SK-N-SH treated with all-trans-retinoic acid at 6 μM for 48 hours (cell line): Measurements from ENCODE around the gene PREP.

ENCODE experiments used
- ATAC-seq: fragments of 200-7000 bp; cut with Tn5 transposase; 3 replicates; pipeline ENCODE4 v1.9.1; 2020; ENCODE audit warnings: mild to moderate bottlenecking, moderate library complexity
- ARNTL ChIP-seq: fragments of 450-650 bp; formaldehyde crosslinking; IDR thresholded peaks from 2 replicates; pipeline ENCODE4 v1.5.0; 2020; ENCODE audit warnings: low read depth, mild to moderate bottlenecking, moderate library complexity, borderline replicate concordance
- BACH2 ChIP-seq: fragments of 250-450 bp; sonication (Bioruptor Pico); IDR thresholded peaks from 2 replicates; pipeline ENCODE4 v1.9.0; 2021; ENCODE audit warnings: mild to moderate bottlenecking, borderline replicate concordance
- CSDC2 ChIP-seq: fragments of 250-450 bp; sonication (Bioruptor Pico); IDR thresholded peaks from 2 replicates; pipeline ENCODE4 v1.5.0; 2020; ENCODE audit warnings: mild to moderate bottlenecking, moderate library complexity
- ESRRG ChIP-seq: fragments of 250-450 bp; sonication (Bioruptor Pico); IDR thresholded peaks from 2 replicates; pipeline ENCODE4 v1.6.1; 2021; ENCODE audit warnings: mild to moderate bottlenecking
- GLIS3 ChIP-seq: fragments of 250-450 bp; sonication (Bioruptor Pico); IDR thresholded peaks from 2 replicates; pipeline ENCODE4 v1.5.0; 2020; ENCODE audit warnings: mild to moderate bottlenecking, moderate library complexity
- OSR1 ChIP-seq: fragments of 250-450 bp; sonication (Bioruptor Pico); IDR thresholded peaks from 2 replicates; pipeline ENCODE4 v1.8.0; 2022; ENCODE audit warnings: moderate library complexity, mild to moderate bottlenecking, inconsistent platforms
- RARB ChIP-seq: fragments of 250-450 bp; sonication (Bioruptor Pico); IDR thresholded peaks from 2 replicates; pipeline ENCODE4 v1.8.0; 2021; ENCODE audit warnings: mild to moderate bottlenecking, moderate library complexity
- SNAI2 ChIP-seq: fragments of 250-450 bp; sonication (Bioruptor Pico); IDR thresholded peaks from 2 replicates; pipeline ENCODE4 v1.5.0; 2020; ENCODE audit warnings: mild to moderate bottlenecking, moderate library complexity
- TCF4 ChIP-seq: fragments of 250-450 bp; sonication (Bioruptor Pico); IDR thresholded peaks from 2 replicates; pipeline ENCODE4 v1.8.0; 2021; ENCODE audit warnings: mild to moderate bottlenecking, moderate library complexity, borderline replicate concordance
- TOX ChIP-seq: fragments of 250-450 bp; sonication (Bioruptor Pico); IDR thresholded peaks from 2 replicates; pipeline ENCODE4 v1.8.0; 2021; ENCODE audit warnings: mild to moderate bottlenecking, moderate library complexity, borderline replicate concordance
- ZC3H10 ChIP-seq: fragments of 250-450 bp; sonication (Bioruptor Pico); IDR thresholded peaks from 2 replicates; pipeline ENCODE4 v1.5.1; 2021; ENCODE audit warnings: mild to moderate bottlenecking, moderate library complexity
- ZFP3 ChIP-seq: fragments of 250-450 bp; sonication (Bioruptor Pico); IDR thresholded peaks from 2 replicates; pipeline ENCODE4 v1.5.0; 2020; ENCODE audit warnings: mild to moderate bottlenecking, moderate library complexity
- ZFP30 ChIP-seq: fragments of 450-650 bp; formaldehyde crosslinking; IDR thresholded peaks from 2 replicates; pipeline ENCODE4 v1.5.0; 2022; ENCODE audit warnings: mild to moderate bottlenecking, moderate library complexity
- ZNF565 ChIP-seq: fragments of 450-650 bp; formaldehyde crosslinking; conservative IDR thresholded peaks from 2 replicates; pipeline ENCODE4 v1.5.0; 2020; ENCODE audit warnings: low read depth, mild to moderate bottlenecking, moderate library complexity
- ZNF70 ChIP-seq: fragments of 450-650 bp; formaldehyde crosslinking; IDR thresholded peaks from 2 replicates; pipeline ENCODE4 v1.5.0; 2020; ENCODE audit warnings: mild to moderate bottlenecking, moderate library complexity
- ZNF8 ChIP-seq: fragments of 450-650 bp; formaldehyde crosslinking; IDR thresholded peaks from 2 replicates; pipeline ENCODE4 v1.5.0; 2020; ENCODE audit warnings: mild to moderate bottlenecking, moderate library complexity
- TF ChIP-seq, protein P1 (sequence below): fragments of 250-450 bp; sonication (Bioruptor Pico); IDR thresholded peaks from 2 replicates; pipeline ENCODE4 v1.5.1; 2020; ENCODE audit warnings: low read depth, mild to moderate bottlenecking, moderate library complexity
- TF ChIP-seq, protein P2 (sequence below): fragments of 250-450 bp; sonication (Bioruptor Pico); IDR thresholded peaks from 2 replicates; pipeline ENCODE4 v1.8.0; 2021; ENCODE audit warnings: low read depth, mild to moderate bottlenecking, moderate library complexity, borderline replicate concordance
- TF ChIP-seq, protein P3 (sequence below): fragments of 250-450 bp; sonication (Bioruptor Pico); IDR thresholded peaks from 2 replicates; pipeline ENCODE4 v1.5.1; 2021; ENCODE audit warnings: mild to moderate bottlenecking, moderate library complexity
- TF ChIP-seq, protein P4 (sequence below): fragments of 250-450 bp; sonication (Bioruptor Pico); IDR thresholded peaks from 2 replicates; pipeline ENCODE4 v1.8.0; 2020; ENCODE audit warnings: mild to moderate bottlenecking, moderate library complexity, borderline replicate concordance

Gene PREP

DNA sequence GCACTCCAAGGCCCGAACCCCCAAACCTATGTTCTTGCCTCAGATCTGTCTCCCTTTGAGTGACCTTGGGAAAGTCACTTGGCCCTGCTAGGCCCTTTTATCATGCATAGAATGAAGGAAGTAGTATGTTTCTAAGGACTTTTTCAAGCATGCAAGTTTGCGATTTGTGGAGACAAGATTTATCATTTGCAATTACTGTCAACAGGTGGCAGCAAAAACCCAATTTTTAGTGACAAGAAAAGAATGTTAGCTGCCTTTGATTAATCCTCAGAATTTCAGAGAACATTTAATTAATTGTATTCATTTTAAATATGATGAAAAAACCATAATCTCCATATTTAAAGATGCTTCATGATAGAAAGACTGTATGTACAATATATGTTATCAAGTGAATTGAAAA, 28.3 kb upstream of the PREP start:
- peak; percentile 39; the same call in 2 of the 3 replicates for ATAC-seq

DNA sequence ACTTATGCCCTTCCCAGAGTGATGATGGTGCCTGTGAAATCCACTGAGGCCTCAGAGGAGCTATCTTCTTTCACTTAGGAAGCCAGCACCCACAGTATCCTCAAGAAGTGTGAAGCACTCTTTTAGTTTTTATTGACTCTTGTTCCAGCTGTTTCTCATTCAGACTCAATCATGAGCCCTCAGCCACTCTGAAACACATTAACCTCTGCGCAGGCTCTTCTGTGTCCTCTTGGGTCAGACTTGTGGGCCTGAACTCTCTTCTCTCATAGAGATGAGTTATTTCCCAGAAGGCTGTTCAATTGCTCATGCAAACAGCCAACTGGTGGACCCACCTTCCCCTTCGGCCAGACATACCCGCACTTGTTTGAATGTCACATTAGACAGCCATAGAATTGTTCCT, 27.8 kb upstream of the PREP start:
- ATAC-seq: no peak
- no peak for TF ChIP-seq GLIS3 (CRISPR knock-in tag)
- TF ChIP-seq, protein P1, sequence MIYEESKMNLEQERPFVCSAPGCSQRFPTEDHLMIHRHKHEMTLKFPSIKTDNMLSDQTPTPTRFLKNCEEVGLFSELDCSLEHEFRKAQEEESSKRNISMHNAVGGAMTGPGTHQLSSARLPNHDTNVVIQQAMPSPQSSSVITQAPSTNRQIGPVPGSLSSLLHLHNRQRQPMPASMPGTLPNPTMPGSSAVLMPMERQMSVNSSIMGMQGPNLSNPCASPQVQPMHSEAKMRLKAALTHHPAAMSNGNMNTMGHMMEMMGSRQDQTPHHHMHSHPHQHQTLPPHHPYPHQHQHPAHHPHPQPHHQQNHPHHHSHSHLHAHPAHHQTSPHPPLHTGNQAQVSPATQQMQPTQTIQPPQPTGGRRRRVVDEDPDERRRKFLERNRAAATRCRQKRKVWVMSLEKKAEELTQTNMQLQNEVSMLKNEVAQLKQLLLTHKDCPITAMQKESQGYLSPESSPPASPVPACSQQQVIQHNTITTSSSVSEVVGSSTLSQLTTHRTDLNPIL (CRISPR knock-in tag): no peak
- TF ChIP-seq ARNTL (CRISPR knock-in tag): no peak
- no peak for TF ChIP-seq ZNF565 (CRISPR knock-in tag)
- TF ChIP-seq, protein P2, sequence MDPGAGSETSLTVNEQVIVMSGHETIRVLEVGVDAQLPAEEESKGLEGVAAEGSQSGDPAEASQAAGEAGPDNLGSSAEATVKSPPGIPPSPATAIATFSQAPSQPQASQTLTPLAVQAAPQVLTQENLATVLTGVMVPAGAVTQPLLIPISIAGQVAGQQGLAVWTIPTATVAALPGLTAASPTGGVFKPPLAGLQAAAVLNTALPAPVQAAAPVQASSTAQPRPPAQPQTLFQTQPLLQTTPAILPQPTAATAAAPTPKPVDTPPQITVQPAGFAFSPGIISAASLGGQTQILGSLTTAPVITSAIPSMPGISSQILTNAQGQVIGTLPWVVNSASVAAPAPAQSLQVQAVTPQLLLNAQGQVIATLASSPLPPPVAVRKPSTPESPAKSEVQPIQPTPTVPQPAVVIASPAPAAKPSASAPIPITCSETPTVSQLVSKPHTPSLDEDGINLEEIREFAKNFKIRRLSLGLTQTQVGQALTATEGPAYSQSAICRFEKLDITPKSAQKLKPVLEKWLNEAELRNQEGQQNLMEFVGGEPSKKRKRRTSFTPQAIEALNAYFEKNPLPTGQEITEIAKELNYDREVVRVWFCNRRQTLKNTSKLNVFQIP (CRISPR knock-in tag): no peak
- TF ChIP-seq CSDC2 (CRISPR knock-in tag): no peak
- TF ChIP-seq SNAI2 (CRISPR knock-in tag): no peak
- TF ChIP-seq BACH2 (CRISPR knock-in tag): no peak

More for the DNA sequence above, 28.3 kb upstream of the PREP start:
- no peak for TF ChIP-seq ZFP3
- TF ChIP-seq, protein P3, sequence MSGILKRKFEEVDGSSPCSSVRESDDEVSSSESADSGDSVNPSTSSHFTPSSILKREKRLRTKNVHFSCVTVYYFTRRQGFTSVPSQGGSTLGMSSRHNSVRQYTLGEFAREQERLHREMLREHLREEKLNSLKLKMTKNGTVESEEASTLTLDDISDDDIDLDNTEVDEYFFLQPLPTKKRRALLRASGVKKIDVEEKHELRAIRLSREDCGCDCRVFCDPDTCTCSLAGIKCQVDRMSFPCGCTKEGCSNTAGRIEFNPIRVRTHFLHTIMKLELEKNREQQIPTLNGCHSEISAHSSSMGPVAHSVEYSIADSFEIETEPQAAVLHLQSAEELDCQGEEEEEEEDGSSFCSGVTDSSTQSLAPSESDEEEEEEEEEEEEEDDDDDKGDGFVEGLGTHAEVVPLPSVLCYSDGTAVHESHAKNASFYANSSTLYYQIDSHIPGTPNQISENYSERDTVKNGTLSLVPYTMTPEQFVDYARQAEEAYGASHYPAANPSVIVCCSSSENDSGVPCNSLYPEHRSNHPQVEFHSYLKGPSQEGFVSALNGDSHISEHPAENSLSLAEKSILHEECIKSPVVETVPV (CRISPR knock-in tag): no peak
- no peak for TF ChIP-seq OSR1 (CRISPR knock-in tag)
- no peak for TF ChIP-seq ZFP30 (CRISPR knock-in tag)
- no peak for TF ChIP-seq TOX (CRISPR knock-in tag)
- TF ChIP-seq GLIS3 (CRISPR knock-in tag): no peak
- TF ChIP-seq ZNF565 (CRISPR knock-in tag): no peak

DNA sequence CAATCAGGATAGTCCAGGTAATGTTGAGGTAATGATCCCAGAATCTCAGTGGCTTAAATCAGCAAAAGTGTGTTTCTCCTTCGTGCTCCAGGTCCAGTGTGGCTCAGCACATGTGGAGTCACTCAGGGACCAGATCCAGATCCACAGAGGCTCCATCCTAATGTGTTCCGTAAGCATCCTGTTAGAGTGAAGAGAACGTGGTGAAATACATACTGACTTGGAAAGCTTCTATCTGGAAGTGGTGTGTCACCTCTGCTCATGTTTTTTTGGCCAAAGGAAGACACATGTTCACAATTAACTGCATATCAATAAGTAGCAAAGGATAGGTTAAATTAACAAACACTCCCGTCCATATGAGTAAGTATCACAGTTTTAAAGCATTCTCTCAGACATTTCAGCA, 26.8 kb upstream of the PREP start:
- TF ChIP-seq ZFP3 (no peak), BACH2 (CRISPR knock-in tag) (no peak), ZC3H10 (CRISPR knock-in tag) (no peak), SNAI2 (CRISPR knock-in tag) (no peak)
- TF ChIP-seq, all 23 proteins: peak for 0
- ATAC-seq: no peak

DNA sequence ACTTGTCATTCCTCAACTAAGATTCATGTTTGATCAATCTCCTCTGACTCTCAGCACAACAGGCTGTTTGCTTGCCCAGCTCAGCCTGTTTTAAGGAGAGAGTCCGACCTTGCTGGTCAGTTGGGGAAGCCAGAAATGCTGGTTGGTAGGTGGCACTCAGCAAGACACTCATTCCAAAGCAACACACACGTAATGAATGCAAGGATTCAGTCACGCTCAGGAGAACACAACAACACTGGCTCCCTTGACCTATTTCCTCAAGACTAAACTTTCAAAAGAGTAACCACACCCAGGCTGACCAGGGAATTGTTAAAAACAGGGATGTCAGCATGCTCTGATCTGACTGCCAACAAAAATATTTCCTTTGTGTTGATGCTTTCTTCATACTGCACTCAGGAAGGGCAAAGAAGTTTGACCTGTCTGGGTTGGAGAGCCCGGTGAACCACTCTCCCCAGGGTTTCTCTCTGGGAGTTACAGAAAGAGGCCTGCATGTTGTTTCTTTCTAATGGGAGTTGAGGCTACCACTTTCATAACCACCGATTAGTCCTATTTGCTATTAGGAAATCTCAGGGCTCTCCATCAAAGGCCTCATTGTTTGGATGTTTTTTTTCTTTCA, 25.6 kb upstream of the PREP start:
- ATAC-seq: no peak
- no peak for TF ChIP-seq ZNF565 (CRISPR knock-in tag)
- TF ChIP-seq, protein P4, sequence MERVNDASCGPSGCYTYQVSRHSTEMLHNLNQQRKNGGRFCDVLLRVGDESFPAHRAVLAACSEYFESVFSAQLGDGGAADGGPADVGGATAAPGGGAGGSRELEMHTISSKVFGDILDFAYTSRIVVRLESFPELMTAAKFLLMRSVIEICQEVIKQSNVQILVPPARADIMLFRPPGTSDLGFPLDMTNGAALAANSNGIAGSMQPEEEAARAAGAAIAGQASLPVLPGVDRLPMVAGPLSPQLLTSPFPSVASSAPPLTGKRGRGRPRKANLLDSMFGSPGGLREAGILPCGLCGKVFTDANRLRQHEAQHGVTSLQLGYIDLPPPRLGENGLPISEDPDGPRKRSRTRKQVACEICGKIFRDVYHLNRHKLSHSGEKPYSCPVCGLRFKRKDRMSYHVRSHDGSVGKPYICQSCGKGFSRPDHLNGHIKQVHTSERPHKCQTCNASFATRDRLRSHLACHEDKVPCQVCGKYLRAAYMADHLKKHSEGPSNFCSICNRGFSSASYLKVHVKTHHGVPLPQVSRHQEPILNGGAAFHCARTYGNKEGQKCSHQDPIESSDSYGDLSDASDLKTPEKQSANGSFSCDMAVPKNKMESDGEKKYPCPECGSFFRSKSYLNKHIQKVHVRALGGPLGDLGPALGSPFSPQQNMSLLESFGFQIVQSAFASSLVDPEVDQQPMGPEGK (CRISPR knock-in tag): no peak
- no peak for TF ChIP-seq RARB (CRISPR knock-in tag)
- TF ChIP-seq ESRRG (CRISPR knock-in tag): no peak
- no peak for TF ChIP-seq GLIS3 (CRISPR knock-in tag)
- no peak for TF ChIP-seq BACH2 (CRISPR knock-in tag)
- no peak for TF ChIP-seq TOX (CRISPR knock-in tag)
- TF ChIP-seq, protein P1 (CRISPR knock-in tag): no peak
- no peak for TF ChIP-seq CSDC2 (CRISPR knock-in tag)
- TF ChIP-seq ZNF8 (CRISPR knock-in tag): no peak
- TF ChIP-seq ZFP30 (CRISPR knock-in tag): no peak
- no peak for TF ChIP-seq ARNTL (CRISPR knock-in tag)
- no peak for TF ChIP-seq ZNF70 (CRISPR knock-in tag)
- no peak for TF ChIP-seq TCF4 (CRISPR knock-in tag)
- TF ChIP-seq, protein P3 (CRISPR knock-in tag): no peak
- TF ChIP-seq SNAI2 (CRISPR knock-in tag): no peak
- TF ChIP-seq, all 23 proteins: peak for 0
